Mesenteric fat pad (tissue), 1 donor: ENCODE data around the gene CCDC92B. TPM values are rescaled to one million over a fixed set of nuclear protein-coding genes. Genes with fewer than 3 reads are reported as not detected.

ENCODE experiments used
- DNase-seq: peaks from one replicate; pipeline ENCODE4 v3.0.0-alpha.2; 2020; ENCODE audit warnings: low spot score
- total RNA-seq: library from RNA; stranded (reverse); fragmentation: NEBNext Ultra II Directional; extraction: Animal tissue kit (Norgen Biotek cat#: 25700); gene quantifications from one replicate; pipeline ENCODE4 v1.2.1, GENCODE V29; 2021
- donor health status: DM: yes; HTN: yes; CAD: no.

CCDC92B gene
- total RNA-seq, 1 donor from 2014 or later: 0.16 TPM

- DNase-seq: no peak
Measured at GRCh38 chr17:2722611-2723010, 26.8 kb downstream of the CCDC92B start.

GRCh38 chr17:2721603-2722002 lies 27.8 kb downstream of the CCDC92B start:
- DNase-seq: no peak

GRCh38 chr17:2719861-2720260 lies 29.6 kb downstream of the CCDC92B start:
- DNase-seq: no peak

GRCh38 chr17:2718150-2718938 lies 31.1 kb downstream of the CCDC92B start:
- no peak for DNase-seq

- no peak for DNase-seq
Measured at GRCh38 chr17:2716649-2717048, 32.8 kb downstream of the CCDC92B start.

GRCh38 chr17:2713881-2714280 lies 35.6 kb downstream of the CCDC92B start:
- DNase-seq: no peak

- DNase-seq: no peak
Measured at GRCh38 chr17:2712300-2713043, 37.0 kb downstream of the CCDC92B start.

- DNase-seq: peak; percentile 99
Measured at GRCh38 chr17:2711608-2712299, 37.7 kb downstream of the CCDC92B start, which contains the start of gene CLUH. Gene CLUH (minus strand): TSS chr17:2711764. CDS start chr17:2711661, 103 bp downstream.

- DNase-seq: no peak
Measured at GRCh38 chr17:2710803-2711607, 38.4 kb downstream of the CCDC92B start.

GRCh38 chr17:2710071-2710802 lies 39.2 kb downstream of the CCDC92B start:
- no peak for DNase-seq

GRCh38 chr17:2709183-2709661 lies 40.2 kb downstream of the CCDC92B start:
- no peak for DNase-seq

GRCh38 chr17:2708585-2709182 lies 40.8 kb downstream of the CCDC92B start:
- DNase-seq: no peak

- DNase-seq: no peak
Measured at GRCh38 chr17:2707721-2708584, 41.5 kb downstream of the CCDC92B start.

GRCh38 chr17:2706911-2707510 lies 42.4 kb downstream of the CCDC92B start:
- DNase-seq: no peak

- no peak for DNase-seq
Measured at GRCh38 chr17:2705888-2706795, 43.3 kb downstream of the CCDC92B start.

GRCh38 chr17:2705263-2705662 lies 44.2 kb downstream of the CCDC92B start:
- no peak for DNase-seq

GRCh38 chr17:2704890-2705248 lies 44.6 kb downstream of the CCDC92B start:
- DNase-seq: no peak
